ENCODE results near the gene PTPRM. TPM values are rescaled to one million over a fixed set of nuclear protein-coding genes. Genes with fewer than 3 reads are reported as not detected.

PTPRM gene
- total and polyA plus RNA-seq, 3 donors from 2014 or later, result 76.4 to 101 (median 94.6) TPM

GRCh38 chr18:7987284-7987976 is 420.3 kb downstream of the PTPRM start:
- 70 to 79% methylated on average over 3 of the region's 3 CpGs for WGBS, 2 donors
- H3K27ac ChIP-seq, result no peak overlapping the region
- DNase-seq, result no peak
- H3K27me3 ChIP-seq, result no peaks in the 10 kb centered on the region
- H3K36me3 ChIP-seq (ENCODE audit: low read depth, missing control alignments), result no peaks in the 10 kb centered on the region
- TF ChIP-seq CTCF (IDR thresholded peaks at IDR 0.05) (no peak), POLR2A (IDR thresholded peaks at IDR 0.05) (no peak)
- intact Hi-C loops (cut with DNase I; ENCODE audit: low total_unique reads), result no loop called here
- no peaks in the 10 kb centered on the region for H3K4me1 ChIP-seq
- H3K4me3 ChIP-seq, result no peak overlapping the region
- H3K9me3 ChIP-seq, result no peaks in the 10 kb centered on the region

- no peak for TF ChIP-seq POLR2A (IDR thresholded peaks at IDR 0.05)
- 30 to 45% methylated on average over 1 of the region's 1 CpG for WGBS, 2 donors
Observed at GRCh38 chr18:7990670-7991069, 423.6 kb downstream of the PTPRM start.

GRCh38 chr18:8001711-8002301 is 434.7 kb downstream of the PTPRM start:
- Histone ChIP-seq H3K27me3 (no peaks in the 10 kb centered on the region), H3K9me3 (no peaks in the 10 kb centered on the region), H3K27ac (no peak overlapping the region), H3K4me3 (no peak overlapping the region), H3K4me1 (no peaks in the 10 kb centered on the region), H3K36me3 (ENCODE audit: low read depth, missing control alignments) (no peaks in the 10 kb centered on the region)
- DNase-seq, result no peak
- WGBS, 2 donors, result 80 to 84% methylated on average over 3 of the region's 3 CpGs
- no peak for TF ChIP-seq CTCF (IDR thresholded peaks at IDR 0.05)
- TF ChIP-seq POLR2A (IDR thresholded peaks at IDR 0.05), result no peak
- intact Hi-C loops (cut with DNase I; ENCODE audit: low total_unique reads), result no loop called here

More at GRCh38 chr18:7990670-7991069, 423.6 kb downstream of the PTPRM start:
- no peak for DNase-seq
- no peak overlapping the region for H3K4me3 ChIP-seq
- no peak overlapping the region for H3K27ac ChIP-seq
- intact Hi-C loops (cut with DNase I; ENCODE audit: low total_unique reads), result no loop called here
- H3K9me3 ChIP-seq, result no peaks in the 10 kb centered on the region
- H3K27me3 ChIP-seq, result no peaks in the 10 kb centered on the region
- no peaks in the 10 kb centered on the region for H3K36me3 ChIP-seq (ENCODE audit: low read depth, missing control alignments)
- H3K4me1 ChIP-seq, result no peaks in the 10 kb centered on the region

- H3K9me3 ChIP-seq, result no peaks in the 10 kb centered on the region
- intact Hi-C loops (cut with DNase I; ENCODE audit: low total_unique reads), result no loop called here
- TF ChIP-seq POLR2A (IDR thresholded peaks at IDR 0.05) (no peak), CTCF (IDR thresholded peaks at IDR 0.05) (no peak)
- WGBS, 2 donors, result 63 to 78% methylated on average over 6 of the region's 6 CpGs
- no peak overlapping the region for H3K4me3 ChIP-seq
- no peak for DNase-seq
- no peak overlapping the region for H3K27ac ChIP-seq
- no peaks in the 10 kb centered on the region for H3K27me3 ChIP-seq
- no peaks in the 10 kb centered on the region for H3K4me1 ChIP-seq
- H3K36me3 ChIP-seq (ENCODE audit: low read depth, missing control alignments), result no peaks in the 10 kb centered on the region
Observed at GRCh38 chr18:8003878-8004675, 437.0 kb downstream of the PTPRM start.

GRCh38 chr18:8004792-8005191 is 437.7 kb downstream of the PTPRM start:
- no peak overlapping the region for H3K4me3 ChIP-seq
- no peak overlapping the region for H3K27ac ChIP-seq
- no peaks in the 10 kb centered on the region for H3K9me3 ChIP-seq
- WGBS, 2 donors, result 84 to 92% methylated on average over 3 of the region's 3 CpGs
- H3K36me3 ChIP-seq (ENCODE audit: low read depth, missing control alignments), result no peaks in the 10 kb centered on the region
- no peak for TF ChIP-seq POLR2A (IDR thresholded peaks at IDR 0.05)
- TF ChIP-seq CTCF (IDR thresholded peaks at IDR 0.05), result no peak
- intact Hi-C loops (cut with DNase I; ENCODE audit: low total_unique reads), result no loop called here
- H3K27me3 ChIP-seq, result no peaks in the 10 kb centered on the region
- no peak for DNase-seq
- no peaks in the 10 kb centered on the region for H3K4me1 ChIP-seq
